ENCODE data around the gene NALCN.
A peak's percentile ranks its signal among the peaks of the same experiment; 100 is the strongest.

The NALCN gene

GRCh38 chr13:101231751-101232428, 184.4 kb downstream of the NALCN start:
- DNase-seq: no peak
- intact Hi-C loops (cut with DNase I): no loop called here

DNA sequence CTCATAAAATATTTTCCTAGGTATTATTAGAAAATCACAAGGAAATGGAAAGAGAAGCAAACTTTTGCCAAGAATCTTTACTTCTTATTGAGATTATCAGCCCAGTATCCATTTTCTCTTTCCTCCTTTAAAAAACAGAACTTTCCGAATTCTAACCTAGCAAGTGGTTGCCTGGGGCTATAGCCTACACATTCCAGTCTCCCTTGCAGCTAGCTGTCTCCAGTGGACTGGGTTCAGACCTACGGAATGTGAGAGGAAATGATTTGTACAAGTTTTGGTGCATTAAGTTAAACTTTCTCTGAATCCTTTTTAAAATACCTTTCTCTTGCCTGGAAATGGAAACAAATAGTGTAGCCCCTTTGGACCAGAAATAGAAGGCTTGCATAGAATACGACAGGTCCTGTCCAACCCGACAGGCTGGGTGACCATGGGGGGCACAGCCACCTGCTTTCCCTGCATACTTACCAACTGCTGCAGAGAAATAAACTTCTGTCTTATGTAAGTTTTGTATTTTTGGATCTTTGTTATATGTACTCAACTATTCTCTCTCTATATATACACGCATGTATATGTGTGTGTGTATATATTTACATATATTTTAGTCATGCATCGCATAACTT, 185.9 kb downstream of the NALCN start:
- DNase-seq: no peak

GRCh38 chr13:101219609-101220265, 196.6 kb downstream of the NALCN start:
- no peak for DNase-seq
- intact Hi-C loops (cut with DNase I): no loop called here

More for the DNA sequence above, 185.9 kb downstream of the NALCN start:
- intact Hi-C loops (cut with DNase I): no loop called here

- intact Hi-C loops (cut with DNase I): no loop called here
- no peak for DNase-seq
These were observed 197.8 kb downstream of the NALCN start for GRCh38 chr13:101218484-101218883.

DNA sequence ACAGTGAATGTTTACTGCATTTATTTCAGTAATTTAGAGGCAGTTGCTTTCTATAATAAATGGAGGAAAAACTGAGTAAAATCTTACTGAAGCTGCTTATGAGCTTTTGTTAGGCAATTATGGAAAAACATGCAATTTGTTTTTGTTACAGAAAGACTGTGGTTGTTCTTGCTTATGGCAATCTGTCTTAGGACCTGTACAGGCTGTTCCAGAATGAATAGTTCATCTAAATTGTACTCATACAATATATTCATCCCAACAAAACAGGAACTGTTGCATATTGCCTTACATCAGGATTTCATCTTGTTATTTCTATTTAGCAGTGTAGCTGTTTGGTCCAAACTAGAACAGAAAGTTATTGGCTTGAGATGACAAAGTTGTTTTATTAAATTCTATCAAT, 199.2 kb downstream of the NALCN start:
- DNase-seq: no peak
- intact Hi-C loops (cut with DNase I): no loop called here

GRCh38 chr13:101211261-101211660, 205.0 kb downstream of the NALCN start:
- intact Hi-C loops (cut with DNase I): no loop called here
- DNase-seq: no peak

DNA sequence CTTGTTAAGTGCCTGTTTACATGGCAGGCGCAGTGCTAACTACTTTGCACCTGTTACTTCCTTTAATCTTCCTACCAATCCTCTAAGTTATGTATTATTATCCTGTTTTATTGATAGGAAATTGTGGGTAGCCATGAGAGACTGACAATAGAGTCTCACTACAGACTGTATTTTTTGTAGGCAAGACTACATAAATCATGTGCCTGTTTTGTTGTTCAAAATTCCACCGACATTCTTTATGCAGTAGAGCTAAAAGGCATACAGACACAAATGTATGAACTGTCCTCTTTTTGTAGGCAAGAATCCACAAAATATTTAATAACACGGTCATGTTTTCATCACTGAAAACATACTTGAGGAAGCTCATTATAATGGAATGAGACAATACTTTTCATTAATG, 205.5 kb downstream of the NALCN start:
- intact Hi-C loops (cut with DNase I): no loop called here
- DNase-seq: no peak

DNA sequence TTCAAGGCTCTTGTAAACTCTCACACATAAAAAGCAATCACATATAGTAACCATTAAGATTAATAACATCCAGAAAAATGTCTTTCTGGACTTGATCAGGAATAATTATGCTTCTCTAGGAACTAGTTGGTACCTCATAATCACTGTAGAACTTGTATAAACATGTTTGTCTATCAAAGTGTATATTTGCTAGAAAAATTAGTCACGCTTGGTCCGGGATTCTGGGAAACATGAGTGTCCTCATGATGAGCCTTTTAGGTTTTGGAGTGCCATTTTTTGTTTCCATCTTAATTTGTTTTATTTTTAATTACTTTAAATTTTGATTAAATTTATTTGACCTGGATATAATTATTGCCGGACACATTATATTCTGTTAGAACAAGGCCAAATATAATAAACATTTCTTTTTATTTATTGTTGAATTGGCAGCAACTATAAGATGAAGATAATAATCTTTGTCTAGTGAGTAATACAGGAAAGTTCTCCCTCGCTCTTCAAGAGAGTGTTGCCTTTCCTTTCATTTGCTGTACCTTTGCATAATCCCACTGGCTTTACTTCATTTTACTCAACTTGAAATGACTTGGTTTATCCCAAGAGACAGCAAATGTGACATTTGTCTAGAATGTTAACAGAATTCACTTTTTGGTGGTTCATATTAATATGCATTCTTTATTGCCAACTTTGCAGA, 207.0 kb downstream of the NALCN start:
- DNase-seq: no peak
- intact Hi-C loops (cut with DNase I): no loop called here

DNA sequence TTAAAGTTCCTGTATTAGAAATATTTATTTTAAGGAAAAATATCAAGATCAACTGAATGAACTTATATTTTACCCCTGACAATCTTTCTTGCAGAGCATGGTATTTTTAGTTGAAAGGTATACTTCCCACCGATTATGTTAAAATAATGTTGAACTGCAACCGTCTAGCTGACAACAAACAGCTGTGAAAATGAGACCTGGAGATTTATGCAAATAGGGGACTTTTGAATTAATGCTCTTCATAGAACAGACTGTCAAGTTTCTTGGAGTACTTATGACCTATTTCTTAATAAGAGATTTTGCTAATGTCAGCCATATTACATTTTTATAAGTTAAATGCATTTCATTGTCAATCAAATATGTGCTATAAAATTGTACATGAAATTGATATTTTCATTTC, 210.9 kb downstream of the NALCN start:
- intact Hi-C loops (cut with DNase I): no loop called here
- DNase-seq: no peak

DNA sequence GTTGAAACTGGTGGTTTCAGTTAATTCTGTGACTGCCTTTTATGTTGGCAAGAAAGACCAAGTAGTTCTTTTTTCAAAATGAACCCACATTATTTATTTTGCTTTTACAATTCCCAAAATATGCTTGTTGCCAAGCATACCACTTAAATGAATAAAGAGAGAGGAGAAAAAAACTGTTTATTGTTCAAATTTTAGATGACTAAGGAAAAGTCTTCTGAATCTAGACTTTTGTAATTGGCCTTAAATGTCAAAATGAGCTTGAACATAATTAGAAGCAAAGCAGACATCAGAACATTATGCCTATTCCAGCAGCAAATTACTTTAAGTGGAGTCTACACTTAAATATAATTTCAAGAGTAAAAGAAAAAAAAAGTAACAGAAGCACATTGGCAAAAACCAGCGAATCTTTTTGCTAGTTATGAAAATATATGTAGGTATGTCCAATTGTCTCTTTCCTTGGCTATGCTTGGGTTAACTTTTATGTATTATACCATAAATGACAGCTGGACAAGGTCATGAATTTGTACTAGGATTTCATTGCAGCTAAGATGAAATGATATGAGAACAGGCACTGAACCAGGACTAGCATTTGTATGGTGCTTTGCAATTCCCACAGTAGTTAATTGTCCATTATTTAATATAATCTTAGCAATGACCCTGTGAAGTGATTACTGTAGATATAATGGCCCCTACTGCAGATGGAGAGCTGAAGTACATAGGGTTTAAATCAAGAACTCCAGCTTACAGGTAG, 211.9 kb downstream of the NALCN start:
- intact Hi-C loops (cut with DNase I): no loop called here

DNA sequence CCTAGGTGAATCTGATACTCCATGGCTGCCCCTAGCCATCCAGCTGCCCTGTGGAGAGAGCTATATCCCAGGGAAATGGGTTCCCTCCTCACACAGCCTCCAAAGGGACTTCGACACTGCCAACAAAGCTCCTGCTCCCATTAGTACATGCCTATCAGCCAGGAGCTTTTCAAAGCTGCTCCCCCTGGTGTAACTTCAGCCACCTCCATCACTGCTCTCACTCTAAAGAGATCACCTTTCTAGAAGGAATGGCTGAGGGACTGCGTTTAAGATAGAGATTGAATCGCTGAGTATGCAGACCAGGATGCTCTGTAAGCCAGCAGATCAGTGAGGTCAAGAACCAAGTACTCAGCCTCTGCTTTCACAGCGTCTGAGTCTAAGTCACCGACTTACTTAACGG, 213.7 kb downstream of the NALCN start:
- no peak for DNase-seq
- intact Hi-C loops (cut with DNase I): no loop called here

More for the DNA sequence above, 211.9 kb downstream of the NALCN start:
- DNase-seq: no peak

DNA sequence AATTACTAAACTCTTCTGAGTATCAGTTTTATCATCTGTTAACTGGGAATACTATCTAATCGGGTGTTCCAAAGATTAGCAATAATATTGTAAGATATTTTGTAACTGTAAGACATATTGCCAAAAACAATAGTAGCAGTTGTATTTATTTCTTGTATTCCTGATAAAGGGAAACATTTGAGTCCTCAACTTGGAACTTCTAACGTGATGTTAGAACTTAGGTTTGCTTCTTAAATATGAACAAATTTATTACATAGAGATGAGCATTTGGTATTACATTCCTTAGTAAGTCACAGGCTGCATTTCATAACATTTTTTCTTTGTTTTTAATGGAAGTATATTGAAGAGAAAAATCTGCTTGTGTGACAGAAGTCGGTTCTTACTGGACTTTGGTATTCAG, 225.3 kb downstream of the NALCN start:
- intact Hi-C loops (cut with DNase I): no loop called here
- no peak for DNase-seq

- intact Hi-C loops (cut with DNase I): no loop called here
- DNase-seq: no peak
These were observed 226.0 kb downstream of the NALCN start for GRCh38 chr13:101190337-101190736.

DNA sequence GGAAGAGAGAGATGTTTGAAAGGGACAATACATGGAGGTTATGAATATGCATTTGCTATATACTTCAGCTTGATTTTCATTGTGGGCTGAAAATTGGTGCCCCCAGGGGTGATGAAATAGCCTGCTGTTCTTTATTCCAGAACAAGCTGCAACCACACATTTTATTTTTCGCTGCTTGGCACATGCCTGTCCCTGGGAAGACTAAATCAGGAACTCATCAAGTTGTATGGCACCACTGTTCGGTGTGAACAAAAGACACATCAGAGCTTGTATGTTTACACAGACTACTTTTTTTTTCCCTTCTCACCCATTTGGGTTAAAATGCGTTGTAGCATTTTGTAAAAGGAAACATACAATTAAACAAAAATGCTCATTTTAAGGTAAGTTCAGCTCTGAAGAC, 230.7 kb downstream of the NALCN start:
- DNase-seq: peak in 3 of 42 donors; percentile 15 to 31 (median 23)
- intact Hi-C loops (cut with DNase I): no loop called here

DNA sequence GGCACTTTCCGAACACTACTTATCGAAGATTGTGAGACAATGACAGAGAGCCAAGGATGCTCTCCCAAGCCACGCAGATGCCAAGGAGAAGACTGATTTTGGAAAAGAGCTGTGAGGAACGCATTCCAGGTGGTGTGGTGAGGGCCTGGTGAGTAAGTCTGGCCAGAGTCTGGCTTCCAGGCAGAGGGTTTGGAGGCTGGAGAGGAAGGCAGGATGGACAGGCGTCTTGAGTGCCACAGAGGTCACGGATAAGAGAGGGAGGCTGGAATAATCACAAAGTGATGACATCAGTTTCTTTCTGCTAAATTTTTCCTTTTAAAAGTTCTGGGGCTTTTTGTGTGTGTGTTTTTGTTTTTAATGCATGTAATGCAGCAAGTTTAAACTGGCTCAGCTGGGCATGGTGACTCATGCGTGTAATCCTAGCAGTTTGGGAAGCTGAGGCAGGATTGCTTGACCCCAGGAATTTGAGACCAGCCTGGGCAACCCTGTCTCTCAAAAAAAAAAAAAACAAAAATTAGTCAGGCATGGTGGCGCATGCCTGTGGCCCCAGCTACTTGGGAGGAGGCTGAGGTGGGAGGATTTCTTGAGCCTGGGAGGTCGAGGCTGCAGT, 235.1 kb downstream of the NALCN start:
- no peak for DNase-seq
- intact Hi-C loops (cut with DNase I): no loop called here

- peak in 12 of 42 donors; percentile 2 to 53 (median 28) for DNase-seq
- intact Hi-C loops (cut with DNase I): no loop called here
These were observed 237.3 kb downstream of the NALCN start for GRCh38 chr13:101179021-101179420.

- intact Hi-C loops (cut with DNase I): no loop called here
- no peak for DNase-seq
These were observed 237.9 kb downstream of the NALCN start for GRCh38 chr13:101178406-101178805.

- no peak for DNase-seq
These were observed 246.0 kb downstream of the NALCN start for GRCh38 chr13:101170306-101170705.

DNA sequence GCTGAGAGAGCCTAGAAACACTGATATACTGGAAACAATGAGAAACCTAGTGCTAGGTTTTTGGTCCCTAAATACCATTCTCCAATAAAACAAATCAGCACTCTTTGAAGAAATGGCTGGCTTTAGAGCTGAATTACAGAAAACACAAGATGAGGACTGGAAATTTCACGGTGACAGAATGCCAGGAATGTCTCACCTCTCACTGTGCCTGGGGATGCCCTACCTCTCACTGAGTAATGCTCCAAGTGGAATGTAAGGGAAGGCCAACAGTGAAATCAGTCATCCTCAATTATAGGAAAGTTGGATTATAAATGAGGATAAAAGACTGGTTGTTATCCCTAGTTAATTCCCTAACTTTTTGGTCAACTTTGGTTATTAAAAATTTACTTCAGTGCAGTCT, 259.0 kb downstream of the NALCN start:
- DNase-seq: no peak
- intact Hi-C loops (cut with DNase I): no loop called here

More at GRCh38 chr13:101170306-101170705, 246.0 kb downstream of the NALCN start:
- intact Hi-C loops (cut with DNase I): no loop called here
